ENCODE data around the gene RPUSD1. TPM values are rescaled to one million over a fixed set of nuclear protein-coding genes. Genes with fewer than 3 reads are reported as not detected.

Gene RPUSD1
- total and polyA plus RNA-seq, 2 experiments from 2014 or later: 27.6 to 37.8 TPM

- H3K4me3 ChIP-seq: no peak overlapping the region
- H3K27me3 ChIP-seq: peaks cover 30% of the 10 kb centered on the region
These were observed 8.9 kb upstream of the RPUSD1 start for GRCh38 chr16:797120-797420.

GRCh38 chr16:796296-797119 is 8.3 kb upstream of the RPUSD1 start:
- no peaks in the 10 kb centered on the region for H4K20me1 ChIP-seq (ENCODE audit: insufficient read depth, poor library complexity, severe bottlenecking)
- H3K9me3 ChIP-seq (ENCODE audit: low read depth): no peaks in the 10 kb centered on the region
- H3K27ac ChIP-seq: no peak overlapping the region
- no peaks in the 10 kb centered on the region for H3K79me2 ChIP-seq
- H2AFZ ChIP-seq: no peak overlapping the region
- H3K4me1 ChIP-seq (ENCODE audit: insufficient read depth): peaks cover 4% of the 10 kb centered on the region
- DNase-seq (ENCODE audit: low spot score): no peak
- no peak overlapping the region for H3K4me2 ChIP-seq
- TF ChIP-seq EZH2phosphoT487 (IDR thresholded peaks at IDR 0.05; ENCODE audit: low read depth, severe bottlenecking, unreplicated experiment) (no peak), EZH2 (IDR thresholded peaks at IDR 0.05; ENCODE audit: borderline replicate concordance) (no peak), CTCF (IDR thresholded peaks at IDR 0.05; ENCODE audit: poor library complexity) (no peak)
- peaks cover 24% of the 10 kb centered on the region for H3K27me3 ChIP-seq
- WGBS (ENCODE audit: low lambda C conversion rate, missing lambda C conversion rate): 97% methylated on average over 30 of the region's 38 CpGs
- no peaks in the 10 kb centered on the region for H3K9me2 ChIP-seq (replicated peaks; ENCODE audit: insufficient read depth)
- H3K4me3 ChIP-seq: no peak overlapping the region
- H3K36me3 ChIP-seq (replicated peaks; ENCODE audit: insufficient read depth, low read depth): no peaks in the 10 kb centered on the region

More at GRCh38 chr16:797120-797420, 8.9 kb upstream of the RPUSD1 start:
- 100% methylated on average over 2 of the region's 2 CpGs for WGBS (ENCODE audit: low lambda C conversion rate, missing lambda C conversion rate)
- TF ChIP-seq EZH2phosphoT487 (IDR thresholded peaks at IDR 0.05; ENCODE audit: low read depth, severe bottlenecking, unreplicated experiment): no peak
- no peak for TF ChIP-seq EZH2 (IDR thresholded peaks at IDR 0.05; ENCODE audit: borderline replicate concordance)
- no peak for TF ChIP-seq CTCF (IDR thresholded peaks at IDR 0.05; ENCODE audit: poor library complexity)
- no peaks in the 10 kb centered on the region for H3K79me2 ChIP-seq
- H3K4me2 ChIP-seq: no peak overlapping the region
- H2AFZ ChIP-seq: no peak overlapping the region
- no peaks in the 10 kb centered on the region for H3K9me3 ChIP-seq (ENCODE audit: low read depth)
- H3K4me1 ChIP-seq (ENCODE audit: insufficient read depth): peaks cover 4% of the 10 kb centered on the region
- H3K36me3 ChIP-seq (replicated peaks; ENCODE audit: insufficient read depth, low read depth): no peaks in the 10 kb centered on the region
- no peaks in the 10 kb centered on the region for H4K20me1 ChIP-seq (ENCODE audit: insufficient read depth, poor library complexity, severe bottlenecking)
- DNase-seq (ENCODE audit: low spot score): no peak
- H3K27ac ChIP-seq: no peak overlapping the region
- H3K9me2 ChIP-seq (replicated peaks; ENCODE audit: insufficient read depth): no peaks in the 10 kb centered on the region

GRCh38 chr16:795580-796229 is 7.5 kb upstream of the RPUSD1 start:
- DNase-seq (ENCODE audit: low spot score): no peak

More at GRCh38 chr16:795580-796229, 7.5 kb upstream of the RPUSD1 start:
- H3K9me3 ChIP-seq (ENCODE audit: low read depth): no peaks in the 10 kb centered on the region
- H3K4me2 ChIP-seq: no peak overlapping the region
- H3K4me3 ChIP-seq: no peak overlapping the region
- no peaks in the 10 kb centered on the region for H3K79me2 ChIP-seq
- H3K27me3 ChIP-seq: peaks cover 16% of the 10 kb centered on the region
- 93% methylated on average over 29 of the region's 33 CpGs for WGBS (ENCODE audit: low lambda C conversion rate, missing lambda C conversion rate)
- TF ChIP-seq CTCF (IDR thresholded peaks at IDR 0.05; ENCODE audit: poor library complexity): no peak
- TF ChIP-seq EZH2 (IDR thresholded peaks at IDR 0.05; ENCODE audit: borderline replicate concordance): no peak
- TF ChIP-seq EZH2phosphoT487 (IDR thresholded peaks at IDR 0.05; ENCODE audit: low read depth, severe bottlenecking, unreplicated experiment): no peak
- no peaks in the 10 kb centered on the region for H4K20me1 ChIP-seq (ENCODE audit: insufficient read depth, poor library complexity, severe bottlenecking)
- no peak overlapping the region for H2AFZ ChIP-seq
- no peaks in the 10 kb centered on the region for H3K9me2 ChIP-seq (replicated peaks; ENCODE audit: insufficient read depth)
- no peak overlapping the region for H3K27ac ChIP-seq
- peaks cover 4% of the 10 kb centered on the region for H3K4me1 ChIP-seq (ENCODE audit: insufficient read depth)
- no peaks in the 10 kb centered on the region for H3K36me3 ChIP-seq (replicated peaks; ENCODE audit: insufficient read depth, low read depth)
